ENCODE results near the gene DBH.
A peak's percentile ranks its signal among the peaks of the same experiment; 100 is the strongest.

Gene DBH

GRCh38 chr9:133635533-133636531, at the start of gene DBH:
TSS of gene DBH (plus strand) at chr9:133636363. CDS start at chr9:133636372, 9 bp downstream.
- no peaks in the 10 kb centered on the region for H3K36me3 Mint-ChIP-seq (ENCODE audit: low read depth)
- no peak within 1 kb of the TSS for H3K27ac Mint-ChIP-seq
- H3K27me3 Mint-ChIP-seq, result no peaks in the 10 kb centered on the region
- no peaks in the 10 kb centered on the region for H3K4me1 Mint-ChIP-seq (ENCODE audit: low read depth)
- H3K4me3 Mint-ChIP-seq, result no peak within 1 kb of the TSS
- no peak for DNase-seq
- H3K9me3 Mint-ChIP-seq, result no peaks in the 10 kb centered on the region

DNA sequence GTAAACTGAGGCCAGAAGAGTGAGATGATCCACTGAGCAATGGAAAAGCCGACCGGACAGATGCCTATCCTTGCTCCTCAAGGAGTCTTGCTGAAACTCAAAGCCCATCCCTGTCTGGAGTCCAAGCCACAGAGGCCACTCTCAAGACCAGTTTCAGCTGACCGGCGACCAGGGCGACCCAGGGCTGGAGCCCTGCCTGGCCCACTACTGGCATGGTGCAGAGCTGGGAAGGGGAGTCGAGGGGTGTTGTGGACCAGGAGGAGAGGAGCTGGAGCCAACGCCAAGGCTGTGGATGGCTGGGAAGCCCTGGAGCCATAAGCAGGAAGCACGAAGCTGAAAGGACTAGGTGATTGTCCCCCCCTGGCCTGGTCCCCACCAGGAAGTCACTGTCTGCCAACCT, 49.1 kb upstream of the DBH start:
- no peak overlapping the region for H3K4me3 Mint-ChIP-seq
- no peak for DNase-seq
- no peak overlapping the region for H3K27ac Mint-ChIP-seq
- H3K4me1 Mint-ChIP-seq (ENCODE audit: low read depth), result peaks cover 2% of the 10 kb centered on the region
- no peaks in the 10 kb centered on the region for H3K36me3 Mint-ChIP-seq (ENCODE audit: low read depth)
- H3K9me3 Mint-ChIP-seq, result peaks cover 3% of the 10 kb centered on the region
- peaks cover 39% of the 10 kb centered on the region for H3K27me3 Mint-ChIP-seq

DNA sequence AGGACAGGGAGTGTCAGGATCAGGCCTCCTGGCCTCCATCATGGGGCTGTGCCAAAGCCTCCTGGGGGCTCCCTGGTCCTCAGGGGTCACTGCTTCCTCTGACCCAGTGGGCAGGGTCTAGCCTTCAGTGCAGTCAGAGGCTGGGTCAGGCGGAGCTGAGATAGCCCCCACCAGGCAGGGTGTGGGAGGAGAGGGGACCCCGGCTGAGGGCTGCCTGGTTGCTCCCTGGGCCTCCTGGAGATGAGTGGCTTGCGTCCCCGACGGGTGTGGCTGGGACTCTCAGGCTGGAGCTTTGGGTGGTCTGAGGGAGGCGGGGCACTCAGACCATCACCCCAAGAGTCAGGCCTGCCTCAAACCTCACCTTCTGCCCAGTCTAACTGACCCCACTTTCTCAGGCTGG, 48.7 kb upstream of the DBH start:
- Mint-ChIP-seq H3K4me3 (no peak overlapping the region), H3K4me1 (ENCODE audit: low read depth) (peaks cover 2% of the 10 kb centered on the region), H3K9me3 (peaks cover 3% of the 10 kb centered on the region), H3K36me3 (ENCODE audit: low read depth) (no peaks in the 10 kb centered on the region), H3K27me3 (peaks cover 34% of the 10 kb centered on the region), H3K27ac (no peak overlapping the region)
- no peak for DNase-seq

DNA sequence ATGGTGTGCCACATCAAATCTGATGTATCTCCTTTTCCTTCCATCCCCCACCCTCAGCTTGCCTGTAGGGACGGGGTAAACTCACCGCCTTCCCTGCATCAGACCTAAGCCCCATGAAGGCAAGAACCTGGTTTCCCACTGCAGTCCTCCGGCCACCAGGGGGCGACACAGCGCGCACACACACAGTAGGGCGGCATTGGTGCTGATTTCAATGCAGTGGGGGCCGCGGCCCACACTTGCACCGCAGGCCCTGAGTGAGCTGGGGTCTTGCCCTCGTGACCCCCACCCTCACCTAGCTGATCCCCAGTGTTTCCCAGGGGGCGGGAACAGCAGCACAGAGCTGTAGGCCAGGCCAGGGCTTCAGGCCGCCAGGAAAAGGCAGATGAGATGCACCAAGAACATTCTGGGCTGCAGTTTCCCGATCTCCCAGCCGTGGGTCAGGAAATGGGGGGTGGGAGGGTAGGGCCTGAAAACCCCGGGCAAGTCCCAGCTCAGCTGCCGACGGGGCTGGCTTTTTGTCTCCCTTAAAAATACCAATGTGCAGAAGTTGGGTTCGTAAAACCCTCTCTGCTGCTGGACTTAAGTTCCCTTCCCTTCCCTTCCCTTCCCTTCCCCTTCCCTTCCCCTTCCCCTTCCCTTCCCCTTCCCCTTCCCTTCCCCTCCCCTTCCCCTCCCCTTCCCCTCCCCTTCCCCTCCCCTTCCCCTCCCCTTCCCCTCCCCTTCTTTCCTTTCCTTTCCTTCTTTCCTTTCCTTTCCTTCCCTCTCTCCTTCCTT, 46.5 kb upstream of the DBH start:
- Mint-ChIP-seq H3K27me3 (peaks cover 22% of the 10 kb centered on the region), H3K4me1 (ENCODE audit: low read depth) (no peaks in the 10 kb centered on the region), H3K36me3 (ENCODE audit: low read depth) (no peaks in the 10 kb centered on the region), H3K4me3 (no peak overlapping the region), H3K9me3 (peaks cover 3% of the 10 kb centered on the region), H3K27ac (no peak overlapping the region)
- peak; percentile 64 for DNase-seq

GRCh38 chr9:133590231-133590855, 45.8 kb upstream of the DBH start:
- peaks cover 3% of the 10 kb centered on the region for H3K9me3 Mint-ChIP-seq
- H3K36me3 Mint-ChIP-seq (ENCODE audit: low read depth), result no peaks in the 10 kb centered on the region
- H3K27ac Mint-ChIP-seq, result no peak overlapping the region

GRCh38 chr9:133591116-133591910, 44.9 kb upstream of the DBH start:
- H3K9me3 Mint-ChIP-seq, result peaks cover 3% of the 10 kb centered on the region
- no peaks in the 10 kb centered on the region for H3K4me1 Mint-ChIP-seq (ENCODE audit: low read depth)
- no peak overlapping the region for H3K4me3 Mint-ChIP-seq
- DNase-seq, result no peak
- no peak overlapping the region for H3K27ac Mint-ChIP-seq
- no peaks in the 10 kb centered on the region for H3K36me3 Mint-ChIP-seq (ENCODE audit: low read depth)
- H3K27me3 Mint-ChIP-seq, result peaks cover 9% of the 10 kb centered on the region

More at GRCh38 chr9:133590231-133590855, 45.8 kb upstream of the DBH start:
- Mint-ChIP-seq H3K27me3 (peaks cover 15% of the 10 kb centered on the region), H3K4me3 (no peak overlapping the region), H3K4me1 (ENCODE audit: low read depth) (no peaks in the 10 kb centered on the region)
- DNase-seq, result no peak

DNA sequence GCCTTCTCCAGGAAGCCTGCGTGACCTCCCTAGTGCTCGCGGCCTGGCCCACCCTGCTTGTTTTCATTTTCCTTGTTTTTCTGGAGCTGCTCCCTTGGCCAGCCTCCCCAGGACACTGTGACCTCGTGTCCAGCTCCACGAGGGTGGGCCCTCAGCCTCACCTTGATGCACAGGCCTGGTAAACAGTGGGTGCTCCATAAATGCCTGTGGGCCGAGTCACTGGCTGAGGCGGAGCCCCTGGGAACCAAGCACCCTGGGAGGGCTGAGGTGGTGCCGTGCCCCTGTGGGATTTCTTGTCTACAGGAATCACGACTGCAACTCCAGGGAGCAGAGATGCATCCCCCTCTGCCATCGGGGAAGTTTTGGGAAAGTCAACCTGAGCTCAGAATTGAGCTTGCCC, 44.2 kb upstream of the DBH start:
- Mint-ChIP-seq H3K36me3 (ENCODE audit: low read depth) (no peaks in the 10 kb centered on the region), H3K27ac (no peak overlapping the region), H3K4me3 (no peak overlapping the region), H3K9me3 (peaks cover 4% of the 10 kb centered on the region), H3K4me1 (ENCODE audit: low read depth) (no peaks in the 10 kb centered on the region), H3K27me3 (peaks cover 9% of the 10 kb centered on the region)
- DNase-seq, result no peak

GRCh38 chr9:133592731-133593409, 43.3 kb upstream of the DBH start:
- Mint-ChIP-seq H3K27me3 (peaks cover 9% of the 10 kb centered on the region), H3K9me3 (peaks cover 13% of the 10 kb centered on the region), H3K4me1 (ENCODE audit: low read depth) (no peaks in the 10 kb centered on the region), H3K4me3 (no peak overlapping the region), H3K27ac (no peak overlapping the region), H3K36me3 (ENCODE audit: low read depth) (no peaks in the 10 kb centered on the region)
- DNase-seq, result no peak

GRCh38 chr9:133593587-133594253, 42.4 kb upstream of the DBH start:
- Mint-ChIP-seq H3K4me1 (ENCODE audit: low read depth) (no peaks in the 10 kb centered on the region), H3K36me3 (ENCODE audit: low read depth) (no peaks in the 10 kb centered on the region), H3K27me3 (peaks cover 9% of the 10 kb centered on the region), H3K27ac (no peak overlapping the region), H3K9me3 (peaks cover 14% of the 10 kb centered on the region), H3K4me3 (no peak overlapping the region)
- DNase-seq, result no peak

- no peak overlapping the region for H3K4me3 Mint-ChIP-seq
- H3K27ac Mint-ChIP-seq, result no peak overlapping the region
- H3K36me3 Mint-ChIP-seq (ENCODE audit: low read depth), result no peaks in the 10 kb centered on the region
- H3K9me3 Mint-ChIP-seq, result peaks cover 14% of the 10 kb centered on the region
- no peaks in the 10 kb centered on the region for H3K4me1 Mint-ChIP-seq (ENCODE audit: low read depth)
- no peak for DNase-seq
- H3K27me3 Mint-ChIP-seq, result peaks cover 9% of the 10 kb centered on the region
These were observed 41.9 kb upstream of the DBH start for GRCh38 chr9:133594310-133594709.

- Mint-ChIP-seq H3K4me1 (ENCODE audit: low read depth) (no peaks in the 10 kb centered on the region), H3K4me3 (no peak overlapping the region), H3K27ac (no peak overlapping the region), H3K27me3 (peaks cover 9% of the 10 kb centered on the region), H3K9me3 (peaks cover 14% of the 10 kb centered on the region), H3K36me3 (ENCODE audit: low read depth) (no peaks in the 10 kb centered on the region)
- DNase-seq, result no peak
These were observed 40.3 kb upstream of the DBH start for GRCh38 chr9:133595910-133596309.

- no peak for DNase-seq
- Mint-ChIP-seq H3K4me3 (no peak overlapping the region), H3K4me1 (ENCODE audit: low read depth) (no peaks in the 10 kb centered on the region), H3K36me3 (ENCODE audit: low read depth) (no peaks in the 10 kb centered on the region), H3K27me3 (peaks cover 9% of the 10 kb centered on the region), H3K27ac (no peak overlapping the region), H3K9me3 (peaks cover 14% of the 10 kb centered on the region)
These were observed 38.7 kb upstream of the DBH start for GRCh38 chr9:133597316-133597957.

DNA sequence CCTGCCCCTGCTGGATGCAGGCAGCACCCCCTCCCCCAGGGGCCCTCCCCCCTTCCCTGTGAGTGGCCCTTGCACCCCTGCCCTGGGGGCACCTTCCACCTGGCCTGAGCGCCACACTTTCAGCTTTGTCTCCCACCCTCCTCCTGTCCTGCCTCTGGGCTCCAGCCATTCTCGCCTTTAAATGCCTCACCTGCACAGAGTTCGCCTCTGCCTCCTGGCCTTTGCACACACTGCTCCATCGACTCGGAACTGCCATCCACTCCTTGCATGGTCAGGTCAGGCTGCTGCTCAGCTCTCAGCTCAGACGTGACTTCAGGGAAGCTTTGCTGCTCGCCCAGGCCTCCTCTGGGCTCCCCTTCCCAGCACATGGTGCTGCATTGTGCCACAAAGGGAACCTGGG, 37.2 kb upstream of the DBH start:
- Mint-ChIP-seq H3K4me1 (ENCODE audit: low read depth) (no peaks in the 10 kb centered on the region), H3K9me3 (peaks cover 14% of the 10 kb centered on the region), H3K27ac (no peak overlapping the region), H3K27me3 (peaks cover 3% of the 10 kb centered on the region), H3K4me3 (no peak overlapping the region), H3K36me3 (ENCODE audit: low read depth) (no peaks in the 10 kb centered on the region)
- no peak for DNase-seq

Data from activated T-cell treated with anti-CD3 and anti-CD28 coated beads, Interleukin-2, amount 50 U/mL, for 24 hours (primary cell).